HG02970 (cell line): ENCODE measurements around the gene CDS1.
"Not testable (repeated sequence)": the region's sequence is repeated elsewhere in the genome, so short reads cannot be mapped to it uniquely, and the experiment has no call there.

Source experiments
- ATAC-seq: cut with Tn5 transposase; IDR thresholded peaks from one replicate; pipeline ENCODE4 v1.9.1; 2021; ENCODE audit warnings: mild to moderate bottlenecking, moderate library complexity, moderate number of reproducible peaks; ENCODE audit not compliant: unreplicated experiment, low FRiP score

The CDS1 gene

GRCh38 chr4:84606645-84607044, 23.7 kb downstream of the CDS1 start:
- ATAC-seq = no peak

- no peak for ATAC-seq
These were observed 28.6 kb downstream of the CDS1 start for GRCh38 chr4:84611531-84611930.

- ATAC-seq = no peak
These were observed 32.0 kb downstream of the CDS1 start for GRCh38 chr4:84614891-84615290.

GRCh38 chr4:84615355-84615754, 32.4 kb downstream of the CDS1 start:
- ATAC-seq = no peak

- ATAC-seq = no peak
These were observed 40.0 kb downstream of the CDS1 start for GRCh38 chr4:84622959-84623358.

GRCh38 chr4:84623661-84624060, 40.7 kb downstream of the CDS1 start:
- ATAC-seq = no peak

- no peak for ATAC-seq
These were observed 43.7 kb downstream of the CDS1 start for GRCh38 chr4:84626673-84627072.

GRCh38 chr4:84631573-84631972, 48.6 kb downstream of the CDS1 start:
- ATAC-seq = no peak

- ATAC-seq = no peak
These were observed 49.2 kb downstream of the CDS1 start for GRCh38 chr4:84632092-84632491.

- ATAC-seq = no peak
These were observed 52.0 kb downstream of the CDS1 start for GRCh38 chr4:84634961-84635360.

- no peak for ATAC-seq
These were observed 55.2 kb downstream of the CDS1 start for GRCh38 chr4:84638092-84638491.

- no peak for ATAC-seq
These were observed 56.2 kb downstream of the CDS1 start for GRCh38 chr4:84639145-84639544.

- no peak for ATAC-seq
These were observed 61.2 kb downstream of the CDS1 start for GRCh38 chr4:84644087-84644486.

GRCh38 chr4:84647312-84647884, 64.5 kb downstream of the CDS1 start:
- no peak for ATAC-seq

GRCh38 chr4:84648178-84648577, 65.3 kb downstream of the CDS1 start:
- no peak for ATAC-seq

- no peak for ATAC-seq
These were observed 66.1 kb downstream of the CDS1 start for GRCh38 chr4:84648863-84649647.

GRCh38 chr4:84651499-84651898, 68.6 kb downstream of the CDS1 start:
- no peak for ATAC-seq

GRCh38 chr4:84652478-84652877, 69.6 kb downstream of the CDS1 start:
- no peak for ATAC-seq

GRCh38 chr4:84660606-84661005, 77.7 kb downstream of the CDS1 start:
- ATAC-seq = no peak

GRCh38 chr4:84661191-84661939, 78.4 kb downstream of the CDS1 start:
- ATAC-seq = no peak

- ATAC-seq = not testable (repeated sequence)
These were observed 81.8 kb downstream of the CDS1 start for GRCh38 chr4:84664767-84665166.

GRCh38 chr4:84666439-84666838, 83.5 kb downstream of the CDS1 start:
- no peak for ATAC-seq
